GM12872 (cell line): ENCODE measurements around the gene TMEM108.

Experiments used
- CTCF ChIP-seq: IDR thresholded peaks from 3 replicates; pipeline ENCODE4 v1.5.1; 2011; ENCODE audit warnings: low read depth, mild to moderate bottlenecking, low read length, moderate library complexity; ENCODE audit not compliant: insufficient read depth

Gene TMEM108

GRCh38 chr3:133254716-133255115 is 216.5 kb downstream of the TMEM108 start:
- TF ChIP-seq CTCF: no peak

DNA sequence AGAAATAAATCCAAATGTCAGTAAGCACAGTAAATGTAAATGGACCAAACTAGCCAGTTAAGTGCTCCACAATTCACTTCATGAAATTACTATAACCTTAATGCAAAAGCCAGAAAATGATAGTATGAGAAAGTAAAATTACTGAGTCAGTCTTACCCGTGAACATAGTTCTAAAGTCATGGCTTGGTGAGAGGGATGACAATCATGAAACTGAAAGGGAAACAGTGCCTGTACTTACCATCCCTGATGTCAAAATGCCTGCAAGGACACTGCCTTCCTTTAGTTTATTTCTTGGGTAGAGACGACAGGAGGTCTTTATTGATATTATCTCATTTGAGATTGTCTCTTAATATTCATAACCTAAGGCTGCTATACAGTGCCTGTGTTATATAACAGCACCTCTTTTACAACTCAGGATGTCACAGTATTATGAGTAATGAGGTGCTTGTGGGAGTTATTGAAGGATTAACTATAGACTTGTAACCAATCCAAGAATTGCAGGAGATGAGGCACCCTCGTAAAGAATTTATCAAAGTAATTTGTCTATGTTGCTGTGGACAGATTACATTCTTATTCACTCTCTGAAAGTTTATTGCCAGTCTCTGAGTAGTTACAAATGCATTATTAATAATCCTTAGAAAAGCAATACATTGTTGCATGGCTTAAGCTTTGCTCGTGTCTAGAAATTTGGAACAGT is 218.7 kb downstream of the TMEM108 start:
- no peak for TF ChIP-seq CTCF

- TF ChIP-seq CTCF: no peak
Observed at GRCh38 chr3:133258358-133258757, 220.2 kb downstream of the TMEM108 start.

DNA sequence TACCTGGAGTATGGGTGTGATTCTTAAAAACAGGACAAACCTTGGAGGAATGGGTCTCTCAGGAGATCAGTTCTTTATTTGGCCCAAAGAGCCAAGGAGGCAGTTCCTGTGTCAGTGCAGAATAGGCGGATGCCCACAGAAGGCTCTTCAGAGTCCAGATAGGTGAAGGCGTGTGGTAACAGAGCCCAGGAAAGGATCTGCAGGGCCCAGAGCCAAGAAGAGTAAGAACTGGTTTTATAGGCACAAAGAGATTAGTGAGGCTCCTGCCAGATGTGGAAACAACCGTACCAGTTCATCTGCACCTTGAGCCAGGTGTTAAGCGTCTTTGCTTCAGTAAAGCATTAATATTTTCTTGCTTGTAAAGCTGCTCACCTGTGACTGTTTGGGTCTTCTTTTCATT is 221.6 kb downstream of the TMEM108 start:
- no peak for TF ChIP-seq CTCF

- no peak for TF ChIP-seq CTCF
Observed at GRCh38 chr3:133262333-133262732, 224.1 kb downstream of the TMEM108 start.

- no peak for TF ChIP-seq CTCF
Observed at GRCh38 chr3:133264920-133265319, 226.7 kb downstream of the TMEM108 start.

DNA sequence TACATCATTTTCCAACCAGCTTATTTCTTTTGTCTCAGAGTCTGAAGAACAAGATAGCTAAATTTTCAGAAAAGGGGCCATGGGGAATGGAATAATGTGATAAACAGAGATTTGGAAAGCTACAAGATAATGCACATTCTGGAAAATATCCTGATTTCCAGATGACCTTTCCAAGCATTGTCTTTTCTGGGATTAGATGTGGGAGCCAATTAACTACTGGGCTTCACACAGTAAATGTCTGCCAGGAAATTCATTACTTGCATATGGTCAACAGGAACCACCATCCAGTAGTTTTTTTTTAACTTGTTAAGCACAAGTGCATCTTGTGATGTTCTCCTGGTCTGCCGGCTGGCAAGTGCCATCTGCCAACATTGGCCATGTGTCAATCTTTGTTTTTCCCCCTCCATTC is 230.5 kb downstream of the TMEM108 start:
- TF ChIP-seq CTCF: no peak
